HG03175 (cell line): ENCODE measurements around the gene MYRF.

Experiments
- ATAC-seq: cut with Tn5 transposase; IDR thresholded peaks from one replicate; pipeline ENCODE4 v1.9.1; 2021; ENCODE audit warnings: mild to moderate bottlenecking, moderate library complexity; ENCODE audit not compliant: unreplicated experiment

Gene MYRF

DNA sequence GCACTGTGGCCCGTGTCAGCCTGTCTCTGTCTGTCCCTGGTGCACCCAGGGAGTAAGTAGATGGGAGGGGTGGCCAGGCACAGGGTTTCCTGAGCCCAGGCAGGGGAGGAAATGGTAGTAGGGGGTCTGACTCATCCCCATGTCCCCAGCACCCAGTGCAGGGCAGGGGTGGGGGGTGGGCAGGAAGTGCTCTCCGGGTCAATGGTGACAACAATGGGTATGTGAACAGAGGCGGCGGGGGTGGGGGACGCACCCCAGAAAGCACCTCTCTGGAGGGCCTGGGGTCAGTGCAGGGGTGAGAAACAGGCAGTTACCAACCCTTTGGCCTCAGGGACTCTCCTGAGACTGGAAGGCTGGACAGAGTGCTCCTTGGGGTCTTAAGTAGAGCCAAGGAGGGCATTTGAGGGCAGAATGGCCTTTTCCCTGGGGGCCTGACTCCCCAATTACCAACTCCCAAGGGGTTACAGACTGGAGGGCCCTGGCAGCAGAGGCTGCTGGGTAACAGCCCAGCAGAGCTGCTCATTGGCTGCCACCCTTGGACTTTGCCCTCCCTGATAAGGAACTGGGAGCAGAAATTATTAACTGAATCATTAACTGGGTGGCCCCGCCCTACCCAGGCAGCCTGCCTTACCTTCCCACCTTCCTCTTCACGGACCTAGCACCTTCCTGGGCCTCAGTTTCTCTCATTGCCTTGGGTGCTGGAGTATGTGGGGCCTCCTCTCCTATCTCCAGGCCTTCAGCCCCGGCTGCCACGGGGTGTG, 4.2 kb downstream of the MYRF start:
- ATAC-seq, result peak; percentile 50

DNA sequence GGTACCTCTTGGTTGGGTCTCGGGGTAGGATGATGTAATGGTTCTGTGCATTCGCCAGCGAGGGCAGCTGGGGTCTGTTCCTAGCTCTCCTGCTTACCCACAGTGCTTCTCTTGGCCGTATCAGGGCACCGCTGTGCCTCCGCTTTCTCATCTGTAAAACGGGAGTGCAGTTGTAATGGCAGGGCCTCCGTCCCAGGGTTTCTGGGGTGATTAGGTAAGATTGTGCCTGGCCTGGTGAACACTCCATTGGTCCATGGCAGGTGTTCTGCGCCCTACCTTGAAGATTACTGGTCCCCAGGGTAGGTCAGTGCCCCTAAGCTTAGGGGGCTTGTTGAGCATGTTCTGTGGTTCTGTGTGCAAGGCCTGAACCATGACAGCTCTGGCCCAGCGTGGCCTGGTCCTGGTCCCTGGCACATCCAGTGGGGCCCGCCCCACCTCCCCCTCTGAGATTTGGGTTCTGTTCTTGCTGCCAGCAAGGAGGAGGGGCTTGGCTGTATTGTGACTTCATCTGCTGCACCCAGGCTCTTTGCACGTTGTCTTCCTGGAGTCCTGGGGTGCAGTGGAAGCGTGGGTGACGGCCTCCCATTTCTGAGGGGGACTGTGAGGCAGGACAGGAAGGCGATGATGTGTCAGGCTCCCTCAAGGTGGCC, 4.9 kb downstream of the MYRF start:
- no peak for ATAC-seq

DNA sequence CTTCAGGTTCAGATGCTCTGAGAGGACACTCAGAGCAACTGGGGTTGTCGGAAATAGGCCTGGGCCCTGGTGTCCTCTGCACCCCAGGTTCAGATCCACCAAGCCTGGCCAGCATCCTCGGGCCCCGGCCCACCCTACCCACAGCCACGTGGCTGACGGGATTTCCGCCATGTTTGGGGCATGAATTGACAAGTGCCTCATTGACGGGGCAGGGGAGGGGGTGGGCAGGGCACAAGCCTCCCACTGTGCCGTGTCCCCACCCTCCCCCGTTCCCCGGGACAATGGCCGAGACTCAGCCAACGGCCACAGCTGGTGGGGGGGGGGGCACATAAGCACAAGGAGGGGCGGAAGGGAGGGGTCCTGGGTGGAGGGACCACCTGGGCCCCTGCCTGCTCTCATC, 8.5 kb downstream of the MYRF start:
- ATAC-seq, result no peak

DNA sequence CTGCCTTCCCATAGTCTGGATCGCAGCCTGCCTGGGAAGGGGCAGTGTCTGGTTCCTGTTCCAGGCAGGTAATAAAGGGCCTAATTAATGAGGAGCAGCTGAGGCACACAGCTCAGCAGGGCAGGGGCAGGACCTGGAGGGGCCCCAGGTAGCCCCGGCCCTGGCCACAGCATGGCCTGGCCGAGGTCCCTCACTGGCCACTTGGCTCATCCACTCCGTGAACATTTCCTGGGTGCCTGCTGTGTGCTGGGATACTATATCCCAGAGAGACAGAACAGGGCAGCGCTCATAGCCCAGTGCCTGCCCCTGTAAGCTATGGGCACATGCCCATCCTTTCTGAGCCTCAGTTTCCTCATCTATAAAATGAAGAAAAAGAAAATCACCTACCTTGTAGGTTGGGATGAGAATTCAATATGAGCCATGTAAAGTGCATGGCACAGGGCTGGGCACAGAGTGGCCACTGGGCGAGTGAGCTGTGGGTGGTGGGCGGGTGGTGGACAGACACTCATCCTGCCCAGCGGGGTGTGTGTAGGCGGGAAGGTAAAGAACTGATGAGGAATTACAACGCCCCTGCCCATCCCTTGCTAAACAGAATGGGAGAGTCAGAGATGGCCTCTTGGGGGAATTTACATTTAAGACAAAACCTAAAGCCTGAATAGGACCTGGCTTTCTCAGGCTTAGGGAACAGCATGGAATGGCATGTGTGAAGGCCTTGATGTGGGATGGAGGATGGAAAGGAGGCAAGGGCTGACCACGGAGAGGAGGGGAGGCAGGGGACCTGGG, 9.2 kb downstream of the MYRF start:
- no peak for ATAC-seq

DNA sequence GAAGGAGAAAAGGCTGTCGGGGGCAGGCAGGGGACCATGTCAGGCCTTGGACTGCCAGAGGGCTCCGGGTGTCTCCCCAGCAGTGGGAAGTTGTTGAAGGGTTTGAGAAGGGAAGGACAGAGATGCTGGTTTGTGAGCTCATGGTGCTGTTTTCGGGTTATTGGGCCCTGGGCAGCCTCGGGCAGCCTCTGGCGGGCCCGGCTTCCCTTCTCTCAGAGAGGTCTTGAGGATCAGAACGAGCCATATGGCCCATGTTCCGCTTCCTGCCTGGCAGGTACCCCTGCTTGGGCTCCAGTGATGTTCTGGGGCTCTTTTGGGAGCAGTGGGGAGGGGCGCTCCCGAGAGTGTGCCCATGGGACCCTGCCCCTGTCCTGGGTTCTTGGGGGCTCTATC, 9.8 kb downstream of the MYRF start:
- ATAC-seq, result no peak

DNA sequence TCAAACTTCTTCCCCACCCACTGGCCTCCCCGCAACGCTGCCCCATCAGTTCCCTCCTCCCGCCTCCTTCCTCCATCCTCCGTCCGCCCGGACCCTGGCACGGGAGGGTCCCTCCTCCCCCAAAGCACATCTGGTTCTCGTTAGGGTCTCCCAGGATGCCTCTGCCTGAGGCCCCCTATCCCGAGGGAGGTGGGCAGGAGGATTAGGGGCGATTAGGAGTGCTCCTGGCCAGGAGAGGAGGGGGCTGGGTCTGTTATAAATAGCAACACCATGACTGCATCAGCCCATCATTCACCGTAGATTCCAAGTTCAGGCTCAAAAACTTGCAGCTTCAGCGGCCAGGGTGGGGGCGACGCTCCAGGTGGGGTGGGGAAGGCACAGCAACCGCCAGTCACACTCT, 10.4 kb downstream of the MYRF start:
- ATAC-seq, result no peak

DNA sequence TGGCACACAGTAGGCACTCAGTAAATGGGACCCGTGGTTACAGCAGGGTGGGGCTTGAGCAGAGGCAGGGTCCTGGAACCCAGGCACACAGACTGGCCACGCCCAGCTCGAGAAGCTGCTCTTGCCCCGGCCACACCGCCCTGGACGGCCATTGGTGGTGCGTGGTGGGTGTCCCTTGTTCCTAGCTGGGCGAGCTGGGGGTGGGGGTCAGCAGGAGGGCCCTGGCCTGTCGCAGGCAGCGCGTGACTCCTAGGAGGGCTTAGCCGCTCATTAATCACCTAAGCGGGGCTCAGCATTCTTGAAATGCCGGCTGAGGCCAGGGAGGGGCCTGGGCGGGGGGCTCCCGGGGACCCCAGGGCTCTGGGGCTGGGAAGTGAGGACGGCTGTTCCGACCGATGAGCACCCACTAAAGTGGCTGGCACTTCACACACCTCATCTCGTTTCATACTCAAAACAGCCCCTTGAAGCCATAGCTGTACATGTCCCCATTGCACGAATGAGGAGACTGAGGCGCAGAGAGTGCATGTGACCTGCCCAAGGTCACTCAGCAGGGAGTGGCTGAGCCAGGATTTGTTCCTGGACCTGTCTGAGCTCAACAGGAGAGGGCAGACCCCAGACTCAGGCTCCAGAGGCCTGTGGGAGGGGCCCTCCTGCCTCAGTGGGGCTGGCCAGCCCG, 11.6 kb downstream of the MYRF start:
- no peak for ATAC-seq

DNA sequence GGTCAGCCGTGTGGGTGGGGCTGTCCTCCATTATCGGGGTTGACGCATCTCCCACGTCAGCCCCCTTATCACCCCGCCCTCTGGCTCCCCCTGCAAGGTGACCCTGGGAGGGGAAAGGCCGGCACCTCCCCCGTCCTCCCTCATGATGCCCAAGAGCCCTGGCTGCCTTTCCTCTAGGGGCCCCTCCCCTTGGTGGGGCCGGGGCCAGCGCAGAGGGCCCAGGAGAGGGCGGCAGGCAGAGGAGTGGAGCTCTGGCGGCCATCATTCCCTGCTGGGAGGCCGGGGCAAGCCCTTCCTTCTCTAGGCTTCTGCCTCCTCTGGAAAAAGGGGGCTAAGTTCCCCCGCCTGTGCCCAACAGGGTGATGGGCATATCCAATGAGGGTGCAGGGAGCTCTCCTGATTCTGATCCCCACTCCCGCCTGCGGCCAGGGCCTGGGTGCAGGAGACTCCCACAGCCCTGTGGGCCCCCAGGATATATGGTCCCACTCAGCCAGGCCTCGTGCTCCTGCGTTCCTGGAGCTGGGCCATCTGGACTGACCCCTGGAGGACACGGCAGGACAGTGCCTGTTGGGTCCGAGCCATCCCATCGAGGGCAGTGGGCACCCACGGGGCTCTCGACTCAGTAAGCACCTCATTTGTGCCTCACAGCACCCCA, 12.3 kb downstream of the MYRF start:
- ATAC-seq, result no peak

DNA sequence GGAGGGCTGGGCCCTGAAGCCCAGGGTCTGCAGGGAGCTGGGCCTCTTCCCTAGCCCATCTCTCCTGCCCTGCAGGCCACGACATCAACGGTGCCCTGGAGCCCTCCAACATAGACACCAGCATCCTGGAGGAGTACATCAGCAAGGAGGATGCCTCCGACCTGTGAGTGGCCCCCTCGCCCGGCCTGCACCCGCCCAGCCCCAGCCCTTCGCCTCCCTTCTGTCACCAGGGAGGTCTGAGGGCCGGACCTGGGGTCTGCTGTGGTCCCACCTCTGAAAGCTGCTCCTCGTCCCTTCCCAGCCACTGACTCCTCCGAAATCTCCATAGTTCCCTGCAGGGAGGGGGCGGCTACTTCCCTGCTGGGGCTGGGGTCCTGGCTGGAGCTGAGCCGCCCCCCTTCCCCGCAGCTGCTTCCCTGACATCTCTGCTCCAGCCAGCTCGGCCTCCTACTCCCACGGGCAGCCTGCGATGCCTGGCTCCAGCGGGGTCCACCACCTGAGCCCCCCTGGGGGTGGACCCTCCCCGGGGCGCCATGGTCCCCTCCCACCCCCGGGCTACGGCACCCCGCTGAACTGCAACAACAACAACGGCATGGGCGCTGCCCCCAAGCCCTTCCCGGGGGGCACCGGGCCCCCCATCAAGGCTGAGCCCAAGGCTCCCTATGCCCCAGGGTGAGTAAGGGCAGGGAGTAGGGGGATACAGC, 13.3 kb downstream of the MYRF start:
- ATAC-seq, result no peak

DNA sequence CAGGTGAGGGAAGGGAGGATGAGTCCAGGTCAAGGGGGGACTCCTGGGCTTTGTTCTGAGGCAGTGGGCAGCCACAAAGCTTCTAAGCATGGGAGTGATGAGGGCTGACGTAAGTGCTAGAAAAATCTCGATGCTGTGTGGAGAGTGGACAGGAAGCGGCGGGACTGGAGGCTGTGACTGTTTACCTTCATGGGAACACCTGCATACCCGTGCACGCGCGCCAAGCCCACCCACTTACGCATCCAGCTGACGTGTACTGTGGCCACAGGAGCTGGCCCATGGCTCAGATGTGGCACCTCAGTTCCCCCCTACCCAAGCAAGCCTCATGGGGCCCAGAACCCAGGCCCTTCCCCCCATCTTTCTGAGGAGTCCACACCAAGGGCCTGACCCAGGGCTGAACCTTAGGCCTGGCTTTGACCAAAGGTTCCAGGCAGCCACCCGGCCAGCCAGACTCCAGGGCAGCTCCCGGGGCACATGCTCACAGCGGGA, 14.0 kb downstream of the MYRF start:
- no peak for ATAC-seq

DNA sequence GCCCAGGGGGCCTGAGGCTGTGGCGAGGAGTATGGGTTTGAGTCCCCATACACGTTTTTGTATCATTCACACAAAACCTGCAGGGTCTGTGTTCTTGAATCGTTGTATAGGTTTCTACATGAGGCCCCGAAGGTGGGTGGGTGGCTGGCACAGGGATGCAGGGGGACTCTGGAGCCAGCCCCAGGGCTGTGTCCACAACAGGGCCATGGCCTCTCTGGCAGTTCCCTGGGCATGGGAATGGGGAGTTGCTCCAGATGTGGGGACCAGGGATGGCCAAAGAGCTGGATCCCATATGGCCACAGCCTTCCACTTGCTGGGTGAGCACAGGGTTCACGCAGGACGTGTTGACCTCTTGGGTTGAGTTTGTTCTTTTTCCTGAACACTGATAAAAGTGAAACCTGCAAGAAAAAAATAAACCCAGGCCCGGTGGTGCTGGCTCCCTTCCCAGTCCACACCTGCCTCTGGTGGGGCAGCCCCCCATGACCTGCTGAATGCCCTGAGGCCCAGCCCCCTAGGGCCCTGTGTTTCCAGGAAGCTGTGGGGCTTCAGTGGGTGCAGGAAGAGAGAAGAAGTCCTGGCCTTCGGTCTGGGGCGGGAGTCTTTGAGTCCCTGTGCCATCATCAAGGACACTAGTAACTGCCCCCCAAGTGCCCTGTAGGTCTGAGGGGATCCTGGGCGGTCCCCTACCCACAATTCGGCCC, 16.1 kb downstream of the MYRF start:
- no peak for ATAC-seq

DNA sequence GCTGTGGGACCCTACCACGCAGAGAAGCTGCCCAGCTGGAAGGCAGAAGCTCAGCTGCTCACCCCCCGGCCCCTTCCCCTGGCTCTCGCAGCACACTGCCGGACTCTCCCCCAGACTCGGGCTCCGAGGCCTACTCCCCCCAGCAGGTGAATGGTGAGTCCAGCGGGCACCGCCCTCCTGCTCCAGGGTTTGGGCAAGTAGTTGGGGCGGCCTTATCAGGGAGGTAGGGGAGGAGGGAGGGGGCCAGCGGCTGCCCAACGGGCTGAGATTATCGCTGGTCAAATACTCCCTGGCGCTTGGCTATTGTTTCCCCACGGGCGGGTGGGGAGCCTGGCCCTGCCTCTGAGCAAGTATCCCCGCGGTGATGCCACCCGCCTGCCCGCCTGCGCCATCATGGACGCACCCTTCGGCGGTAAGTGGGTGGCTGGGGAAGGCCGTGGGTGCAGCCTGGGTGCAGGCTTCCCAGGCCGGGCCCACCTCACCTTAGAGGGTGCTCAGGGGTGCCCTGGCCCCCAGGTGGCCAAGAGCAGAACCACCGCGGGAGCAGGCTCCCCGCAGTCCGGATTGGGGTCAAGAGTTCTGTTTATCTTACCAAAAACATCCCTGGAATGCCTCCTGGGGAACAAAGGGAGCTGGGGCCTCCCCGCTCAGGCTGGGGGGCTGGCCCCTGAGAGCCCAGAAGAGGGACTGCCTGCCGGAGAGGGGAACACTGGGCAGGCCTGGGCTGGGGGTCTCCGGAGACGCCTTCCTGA, 16.9 kb downstream of the MYRF start:
- ATAC-seq, result no peak

DNA sequence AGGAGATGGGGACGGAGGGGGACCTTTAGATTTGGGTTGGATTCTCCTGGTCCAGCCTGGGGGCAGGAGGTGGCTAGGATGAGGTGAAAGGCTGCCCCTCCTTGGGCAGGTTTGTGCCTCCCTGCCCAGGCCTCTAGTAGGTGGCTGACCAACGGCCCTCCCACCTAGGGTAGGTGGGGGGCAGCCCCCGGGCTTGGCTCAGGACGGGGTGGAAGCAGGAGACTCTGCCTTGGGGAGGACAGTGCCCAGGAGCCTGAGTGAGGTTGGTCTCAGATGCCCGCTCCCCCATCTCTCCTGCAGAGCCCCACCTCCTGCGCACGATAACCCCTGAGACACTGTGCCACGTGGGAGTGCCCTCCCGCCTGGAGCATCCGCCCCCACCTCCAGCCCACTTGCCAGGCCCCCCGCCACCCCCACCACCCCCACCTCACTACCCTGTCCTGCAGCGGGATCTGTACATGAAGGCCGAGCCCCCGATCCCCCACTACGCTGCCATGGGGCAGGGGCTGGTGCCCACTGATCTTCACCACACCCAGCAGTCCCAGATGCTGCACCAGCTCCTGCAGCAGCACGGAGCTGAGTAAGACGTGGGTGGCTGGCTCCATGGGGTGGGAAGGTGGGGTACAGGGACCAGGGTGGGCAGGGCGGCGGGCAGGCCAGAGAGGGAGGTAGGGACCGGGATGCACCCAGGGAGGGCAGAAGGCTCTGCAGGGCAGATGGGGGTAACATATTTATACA, 17.7 kb downstream of the MYRF start:
- no peak for ATAC-seq

DNA sequence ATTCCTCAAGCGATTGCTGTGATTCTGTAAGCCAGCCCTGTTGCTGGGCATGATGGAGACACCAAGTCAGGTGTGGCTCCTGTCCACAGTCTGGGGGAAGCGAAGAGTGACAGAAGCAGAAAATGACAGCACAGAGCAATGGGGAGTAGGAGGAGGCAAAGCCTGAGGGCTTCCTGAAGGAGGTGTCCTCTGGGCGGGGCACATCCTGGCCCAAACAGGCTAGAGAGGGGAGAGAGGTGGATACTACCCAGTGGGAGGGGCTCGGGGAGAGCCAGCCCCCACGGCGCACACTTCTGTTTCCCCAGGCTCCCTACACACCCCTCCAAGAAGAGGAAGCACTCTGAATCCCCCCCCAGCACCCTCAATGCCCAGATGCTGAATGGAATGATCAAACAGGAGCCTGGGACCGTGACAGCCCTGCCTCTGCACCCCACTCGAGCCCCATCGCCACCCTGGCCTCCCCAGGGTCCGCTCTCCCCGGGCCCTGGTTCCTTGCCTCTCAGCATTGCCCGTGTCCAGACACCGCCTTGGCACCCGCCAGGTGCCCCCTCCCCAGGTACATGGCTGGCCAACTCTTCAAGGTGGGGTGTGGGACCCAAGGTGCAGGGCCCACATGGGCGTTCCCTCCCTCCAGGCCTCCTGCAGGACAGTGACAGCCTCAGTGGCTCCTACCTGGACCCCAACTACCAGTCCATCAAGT, 18.9 kb downstream of the MYRF start:
- ATAC-seq, result no peak

DNA sequence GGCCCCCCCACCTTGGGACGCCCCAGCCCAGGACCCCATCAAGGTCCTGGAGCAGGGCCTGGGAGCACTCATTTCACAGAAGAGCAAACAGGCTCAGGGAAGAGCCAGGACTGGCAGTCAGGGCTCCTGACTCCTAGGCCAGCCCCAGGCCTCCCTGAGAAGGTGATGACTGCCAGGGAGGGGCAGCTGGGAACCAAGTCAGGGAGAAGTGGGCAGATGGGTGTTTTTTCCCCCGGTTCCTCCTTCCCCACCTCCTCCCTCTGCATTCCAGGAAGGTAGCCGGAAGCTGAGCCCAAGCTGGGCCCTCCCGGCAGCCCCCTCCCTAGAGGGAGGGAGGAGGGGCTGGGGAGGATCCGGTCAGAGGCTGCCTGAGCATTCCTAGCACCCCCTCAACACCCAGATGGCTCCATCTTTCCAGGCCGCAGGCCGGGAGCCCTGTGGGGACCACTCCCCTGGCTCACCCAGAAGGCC, 19.6 kb downstream of the MYRF start:
- no peak for ATAC-seq

DNA sequence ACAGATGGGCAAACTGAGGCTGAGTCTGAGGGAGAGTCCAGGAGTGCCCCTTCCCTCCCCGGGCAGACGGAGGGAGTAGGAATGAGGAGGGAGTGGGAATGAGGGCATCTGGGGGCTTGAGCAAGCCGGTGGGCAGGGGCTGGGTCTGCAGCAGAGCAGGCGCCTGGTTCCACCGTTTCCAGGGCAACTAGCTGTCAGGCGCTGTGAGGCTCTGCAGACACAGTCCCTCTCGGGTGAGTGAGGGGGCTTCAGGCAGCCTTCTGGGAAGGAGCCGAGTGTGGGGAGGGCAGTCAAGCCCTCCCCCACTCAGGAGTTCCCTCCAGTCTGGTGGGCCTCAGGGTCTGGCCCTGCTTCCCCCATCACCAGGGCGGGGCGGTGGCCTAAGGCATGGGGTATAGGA, 20.9 kb downstream of the MYRF start:
- ATAC-seq, result no peak

DNA sequence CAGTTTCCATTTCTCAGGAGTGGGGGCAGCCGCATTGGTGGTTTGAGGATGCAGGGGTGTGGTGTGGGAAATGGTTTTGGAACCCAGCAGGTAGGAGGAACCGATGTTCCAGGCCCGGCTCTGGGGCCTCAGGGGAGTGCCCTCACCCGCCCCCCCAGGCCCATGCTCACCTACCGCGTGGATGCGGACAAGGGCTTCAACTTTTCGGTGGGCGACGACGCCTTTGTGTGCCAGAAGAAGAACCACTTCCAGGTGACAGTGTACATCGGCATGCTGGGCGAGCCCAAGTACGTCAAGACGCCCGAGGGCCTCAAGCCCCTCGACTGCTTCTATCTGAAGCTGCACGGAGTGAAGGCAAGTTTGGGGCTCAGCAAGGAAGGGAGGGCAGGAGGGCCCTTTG, 21.4 kb downstream of the MYRF start:
- no peak for ATAC-seq
